WTC11 (cell line): ENCODE data around the gene WDR87. TPM values are rescaled to one million over a fixed set of nuclear protein-coding genes. Genes with fewer than 3 reads are reported as not detected.

Source experiments
- ATAC-seq: fragments of 200-7000 bp; cut with Tn5 transposase; 2 replicates; pipeline ENCODE4 v1.10.0; 2021; ENCODE audit warnings: mild to moderate bottlenecking, moderate library complexity
- CTCF ChIA-PET: fragments of 300-600 bp; sonication (Branson Sonifier 250); formaldehyde crosslinking; loops from one replicate; lab custom pipeline; 2021; ENCODE audit warnings: antibody characterized with exemption; lab: Charles Lee
- POLR2A ChIA-PET: fragments of 350-600 bp; sonication (Branson Sonifier 250); formaldehyde crosslinking; loops from one replicate; lab custom pipeline; 2021; ENCODE audit warnings: antibody characterized with exemption; lab: Charles Lee
- DNase-seq: peaks from one replicate; pipeline ENCODE4 v3.0.0; 2021; ENCODE audit warnings: low spot score
- H3K27ac Mint-ChIP-seq: 2 replicates; pipeline ENCODE4 v1.8.0; 2021; ENCODE audit warnings: mixed read lengths
- H3K27me3 Mint-ChIP-seq: 2 replicates; pipeline ENCODE4 v1.8.0; 2021; ENCODE audit warnings: low read depth, mild to moderate bottlenecking, moderate library complexity, mixed read lengths
- H3K36me3 Mint-ChIP-seq: 2 replicates; pipeline ENCODE4 v1.8.0; 2021; ENCODE audit warnings: mixed read lengths
- H3K4me1 Mint-ChIP-seq: 2 replicates; pipeline ENCODE4 v1.8.0; 2022; ENCODE audit warnings: mixed read lengths
- H3K4me3 Mint-ChIP-seq: 2 replicates; pipeline ENCODE4 v1.8.0; 2021; ENCODE audit warnings: mild to moderate bottlenecking, moderate library complexity, mixed read lengths
- H3K9me3 Mint-ChIP-seq: 2 replicates; pipeline ENCODE4 v1.8.0; 2021; ENCODE audit warnings: mixed read lengths
- AR ChIP-seq: fragments of 250-450 bp; sonication (Bioruptor Pico); IDR thresholded peaks from 2 replicates; pipeline ENCODE4 v1.9.0; 2021; ENCODE audit warnings: mild to moderate bottlenecking
- ATF6 ChIP-seq: sonication (generic); formaldehyde crosslinking; IDR thresholded peaks from 2 replicates; pipeline ENCODE4 v1.8.1; 2023; ENCODE audit warnings: mild to moderate bottlenecking, missing genetic modification reagents
- CREM ChIP-seq: sonication (generic); formaldehyde crosslinking; IDR thresholded peaks from 2 replicates; pipeline ENCODE4 v1.8.1; 2022; ENCODE audit warnings: mild to moderate bottlenecking, missing genetic modification reagents, moderate library complexity
- E2F4 ChIP-seq: sonication (generic); formaldehyde crosslinking; IDR thresholded peaks from 2 replicates; pipeline ENCODE4 v1.8.1; 2022; ENCODE audit warnings: low read depth, mild to moderate bottlenecking, moderate library complexity, missing genetic modification reagents, borderline replicate concordance
- ERG ChIP-seq: fragments of 250-450 bp; sonication (Bioruptor Pico); IDR thresholded peaks from 2 replicates; pipeline ENCODE4 v1.8.0; 2021; ENCODE audit warnings: mild to moderate bottlenecking
- ESRRA ChIP-seq: sonication (generic); formaldehyde crosslinking; IDR thresholded peaks from 2 replicates; pipeline ENCODE4 v1.8.1; 2022; ENCODE audit warnings: mild to moderate bottlenecking, missing genetic modification reagents, borderline replicate concordance
- GRHL2 ChIP-seq: fragments of 250-450 bp; sonication (Bioruptor Pico); IDR thresholded peaks from 2 replicates; pipeline ENCODE4 v1.8.0; 2022; ENCODE audit warnings: mild to moderate bottlenecking, moderate library complexity; ENCODE audit not compliant: insufficient replicate concordance, severe bottlenecking
- JUN ChIP-seq: sonication (generic); formaldehyde crosslinking; IDR thresholded peaks from 2 replicates; pipeline ENCODE4 v1.8.0; 2023; ENCODE audit warnings: mild to moderate bottlenecking, missing genetic modification reagents
- MXD4 ChIP-seq: fragments of 250-450 bp; sonication (Bioruptor Pico); IDR thresholded peaks from 2 replicates; pipeline ENCODE4 v1.8.0; 2021; ENCODE audit warnings: mild to moderate bottlenecking, moderate library complexity, borderline replicate concordance
- PRDM15 ChIP-seq: sonication (generic); formaldehyde crosslinking; IDR thresholded peaks from 2 replicates; pipeline ENCODE4 v1.8.0; 2022; ENCODE audit warnings: missing genetic modification reagents
- PREB ChIP-seq: sonication (generic); formaldehyde crosslinking; IDR thresholded peaks from 2 replicates; pipeline ENCODE4 v1.8.1; 2022; ENCODE audit warnings: mild to moderate bottlenecking, missing genetic modification reagents, moderate library complexity, borderline replicate concordance
- ZNF121 ChIP-seq: sonication (generic); formaldehyde crosslinking; IDR thresholded peaks from 2 replicates; pipeline ENCODE4 v1.8.0; 2023; ENCODE audit warnings: missing genetic modification reagents
- ZNF138 ChIP-seq: sonication (generic); formaldehyde crosslinking; conservative IDR thresholded peaks from 2 replicates; pipeline ENCODE4 v1.8.1; 2022; ENCODE audit warnings: mild to moderate bottlenecking, moderate library complexity, missing genetic modification reagents
- ZNF219 ChIP-seq: sonication (generic); formaldehyde crosslinking; IDR thresholded peaks from 2 replicates; pipeline ENCODE4 v1.8.0; 2023; ENCODE audit warnings: missing genetic modification reagents, mild to moderate bottlenecking, borderline replicate concordance
- ZNF281 ChIP-seq: sonication (generic); formaldehyde crosslinking; IDR thresholded peaks from 2 replicates; pipeline ENCODE4 v1.8.0; 2023; ENCODE audit warnings: mild to moderate bottlenecking, missing genetic modification reagents
- ZNF396 ChIP-seq: fragments of 250-450 bp; sonication (Bioruptor Pico); IDR thresholded peaks from 2 replicates; pipeline ENCODE4 v1.8.0; 2021; ENCODE audit warnings: mild to moderate bottlenecking, moderate library complexity, borderline replicate concordance
- ZSCAN18 ChIP-seq: fragments of 250-450 bp; sonication (Bioruptor Pico); IDR thresholded peaks from 2 replicates; pipeline ENCODE4 v2.1.2; 2022; ENCODE audit warnings: mild to moderate bottlenecking, moderate library complexity
- total RNA-seq: library from RNA; stranded (reverse); gene quantifications from 3 replicates; pipeline ENCODE4 v1.2.3, GENCODE V29; 2021

The WDR87 gene
- total RNA-seq, 1 experiment from 2014 or later = not detected

GRCh38 chr19:37899453-37899852 lies 6.9 kb downstream of the WDR87 start:
- POLR2A ChIA-PET = interaction anchor here (0.7 kb wide), 1 partner anchor 307 kb away, joined by 3 read pairs; no protein-coding TSS in a partner anchor
- DNase-seq = no peak
- CTCF ChIA-PET = interaction anchor here (0.6 to 1.6 kb wide), 13 partner anchors 17 to 532 kb away, joined by 3 to 13 read pairs (median 4); partner anchors contain the start of genes ZNF540 and ZNF571
- no peak overlapping the region for H3K27ac Mint-ChIP-seq
- H3K9me3 Mint-ChIP-seq = no peaks in the 10 kb centered on the region
- H3K4me1 Mint-ChIP-seq = peaks cover 3% of the 10 kb centered on the region
- no peak for ATAC-seq
- H3K36me3 Mint-ChIP-seq = no peaks in the 10 kb centered on the region
- TF ChIP-seq ZNF121 (CRISPR knock-in tag) (peak; percentile 61; the same call in 1 of the 2 replicates), GRHL2 (CRISPR knock-in tag) (no peak)
- H3K27me3 Mint-ChIP-seq = no peaks in the 10 kb centered on the region
- H3K4me3 Mint-ChIP-seq = no peak overlapping the region

- ChIA-PET CTCF (interaction anchor here (1.1 to 2.7 kb wide), 2 partner anchors 36 to 246 kb away, joined by 3 to 8 read pairs; no protein-coding TSS in a partner anchor), POLR2A (interaction anchor here (0.6 kb wide), 1 partner anchor 117 kb away, joined by 5 read pairs; the partner anchor contains the start of gene ZNF573)
- ATAC-seq (no peak), DNase-seq (no peak)
- Mint-ChIP-seq H3K9me3 (peaks cover 4% of the 10 kb centered on the region; the same call in 1 of the 2 replicates), H3K27ac (no peak overlapping the region), H3K4me3 (no peak overlapping the region), H3K36me3 (no peaks in the 10 kb centered on the region), H3K27me3 (peaks cover 7% of the 10 kb centered on the region), H3K4me1 (peaks cover 3% of the 10 kb centered on the region)
- no peak for TF ChIP-seq CREM (CRISPR knock-in tag)
- no peak for TF ChIP-seq ATF6 (CRISPR knock-in tag)
- no peak for TF ChIP-seq ZSCAN18 (CRISPR knock-in tag)
- TF ChIP-seq E2F4 (CRISPR knock-in tag) = no peak
- no peak for TF ChIP-seq ZNF396 (CRISPR knock-in tag)
- no peak for TF ChIP-seq ZNF281 (CRISPR knock-in tag)
- no peak for TF ChIP-seq PRDM15 (CRISPR knock-in tag)
- no peak for TF ChIP-seq ZNF138 (CRISPR knock-in tag)
- TF ChIP-seq ZNF219 (CRISPR knock-in tag) = no peak
- TF ChIP-seq JUN (CRISPR knock-in tag) = no peak
- TF ChIP-seq MXD4 (CRISPR knock-in tag) = no peak
- no peak for TF ChIP-seq ERG (CRISPR knock-in tag)
- no peak for TF ChIP-seq ESRRA (CRISPR knock-in tag)
- TF ChIP-seq PREB (CRISPR knock-in tag) = no peak
- no peak for TF ChIP-seq AR (CRISPR knock-in tag)
Observed at GRCh38 chr19:37896180-37896579, 10.2 kb downstream of the WDR87 start.
